T-cell (primary cell): ENCODE measurements around the gene DLGAP5. TPM values are rescaled to one million over a fixed set of nuclear protein-coding genes. Genes with fewer than 3 reads are reported as not detected.

Source experiments
- ATAC-seq, 4 experiments: fragments of 200-7000 bp in 3 of 4; fragments of 150-1000 bp in 1 of 4; cut with Tn5 transposase; replicated peaks in 1 of 4; 1 replicate in 3 of 4; 2 replicates in 1 of 4; pipeline ENCODE4 v1.10.0; 2021; ENCODE audit warnings: moderate library complexity in 3 of 4, mild to moderate bottlenecking in 2 of 4, moderate number of reproducible peaks in 1 of 4
- CTCF ChIA-PET, 2 donors: fragments of 300-600 bp; sonication (Branson Sonifier 250); formaldehyde crosslinking; loops; one replicate each; lab custom pipeline; 2022; ENCODE audit warnings: antibody characterized with exemption in 2 of 2; lab: Charles Lee
- POLR2A ChIA-PET, 2 donors: fragments of 300-600 bp; sonication (Branson Sonifier 250); formaldehyde crosslinking; loops; one replicate each; lab custom pipeline; 2022; ENCODE audit warnings: antibody characterized with exemption in 2 of 2; lab: Charles Lee
- DNase-seq, 35 experiments: peaks; one replicate each; pipeline versions ENCODE4 v3.0.0 to v3.0.0-alpha.2; 2013 to 2023
- H3K27ac ChIP-seq: one replicate; pipeline ENCODE4 v1.5.1; 2013; ENCODE audit warnings: low read length
- H3K27me3 ChIP-seq, 2 experiments: replicated peaks in 1 of 2; 1 replicate in 1 of 2; 2 replicates in 1 of 2; pipeline versions ENCODE4 v1.6.1 to v1.7.0; 2013; ENCODE audit warnings: low read length in 1 of 2, mixed read lengths in 1 of 2; ENCODE audit not compliant: control insufficient read depth in 2 of 2, insufficient read depth in 2 of 2; ENCODE audit errors: extremely low read depth in 1 of 2
- H3K36me3 ChIP-seq, 2 donors: 1 replicate in 1 of 2; 2 replicates in 1 of 2; pipeline versions ENCODE4 v1.6.1 to v1.7.0; 2013; ENCODE audit warnings: low read length in 1 of 2; ENCODE audit not compliant: control insufficient read depth in 2 of 2, insufficient read depth in 1 of 2; ENCODE audit errors: extremely low read depth in 1 of 2
- H3K4me1 ChIP-seq, 2 experiments: 1 replicate in 1 of 2; 2 replicates in 1 of 2; pipeline versions ENCODE4 v1.6.1 to v1.7.0; 2013; ENCODE audit warnings: low read length in 2 of 2, mixed read lengths in 1 of 2; ENCODE audit not compliant: insufficient read depth in 2 of 2, control insufficient read depth in 1 of 2; ENCODE audit errors: extremely low read depth in 1 of 2
- H3K4me3 ChIP-seq, 2 donors: 1 replicate in 1 of 2; 2 replicates in 1 of 2; pipeline versions ENCODE4 v1.5.1 to v1.7.0; 2013; ENCODE audit warnings: mild to moderate bottlenecking in 2 of 2, low read length in 1 of 2, moderate library complexity in 1 of 2; ENCODE audit not compliant: control insufficient read depth in 1 of 2; ENCODE audit errors: extremely low read depth in 1 of 2
- H3K9me3 ChIP-seq: 2 replicates; pipeline ENCODE4 v1.7.0; 2013
- H3K27ac Mint-ChIP-seq, 2 donors: one replicate each; pipeline ENCODE4 v1.8.0; 2020 to 2021; ENCODE audit warnings: mild to moderate bottlenecking in 2 of 2, mixed read lengths in 2 of 2
- H3K27me3 Mint-ChIP-seq, 2 donors: one replicate each; pipeline ENCODE4 v1.8.0; 2021 to 2022; ENCODE audit warnings: mixed read lengths in 2 of 2
- H3K36me3 Mint-ChIP-seq: one replicate; pipeline ENCODE4 v1.8.0; 2021; ENCODE audit warnings: mixed read lengths
- H3K4me1 Mint-ChIP-seq, 3 donors: one replicate each; pipeline ENCODE4 v1.8.0; 2020 to 2022; ENCODE audit warnings: mixed read lengths in 3 of 3, mild to moderate bottlenecking in 1 of 3
- H3K4me3 Mint-ChIP-seq, 3 donors: one replicate each; pipeline ENCODE4 v1.8.0; 2020 to 2022; ENCODE audit warnings: mild to moderate bottlenecking in 3 of 3, mixed read lengths in 3 of 3, moderate library complexity in 3 of 3
- H3K9me3 Mint-ChIP-seq, 3 donors: one replicate each; pipeline ENCODE4 v1.8.0; 2020 to 2022; ENCODE audit warnings: mixed read lengths in 3 of 3
- WGBS: methylation state at CpG from one replicate; pipeline ENCODE4 v1.1.5; 2013; ENCODE audit warnings: missing lambda C conversion rate; ENCODE audit not compliant: insufficient coverage; 5-methylcytosine and 5-hydroxymethylcytosine counted together
- total RNA-seq, 35 experiments: library from RNA in 6 of 35; stranded (reverse) in 6 of 35; fragments of 120-200 nt in 1 of 35; gene quantifications; one replicate each; pipeline versions ENCODE4 v1.2.1 to v1.2.4 and lab custom pipeline; 2013 to 2026

The DLGAP5 gene
- total RNA-seq, 5 donors from 2014 or later (not counting 1 experiment from before 2014, with no cell fraction given), result 0.41 to 1.3 (median 0.73) TPM

DNA sequence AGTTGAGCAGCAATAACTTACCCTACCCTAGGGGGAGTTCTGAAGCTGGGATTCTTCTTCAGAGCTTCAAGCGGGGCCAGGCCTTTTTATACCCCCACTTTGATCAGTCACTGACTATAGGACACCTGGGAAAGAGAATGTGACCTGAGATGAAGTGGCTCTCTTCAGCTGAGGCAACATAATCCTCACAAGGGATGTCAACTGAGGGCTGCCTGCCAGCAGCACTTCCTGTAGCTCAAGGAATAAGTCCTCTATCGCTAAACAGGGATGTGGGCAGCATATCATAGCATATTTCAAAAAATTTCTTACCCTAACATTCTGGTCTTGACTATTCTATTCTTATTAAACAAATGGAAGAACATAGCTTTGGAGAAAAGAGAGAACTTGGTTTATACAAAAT, 45.0 kb downstream of the DLGAP5 start:
- no peaks in the 10 kb centered on the region for H3K36me3 ChIP-seq
- H3K4me3 ChIP-seq, result no peak overlapping the region

DNA sequence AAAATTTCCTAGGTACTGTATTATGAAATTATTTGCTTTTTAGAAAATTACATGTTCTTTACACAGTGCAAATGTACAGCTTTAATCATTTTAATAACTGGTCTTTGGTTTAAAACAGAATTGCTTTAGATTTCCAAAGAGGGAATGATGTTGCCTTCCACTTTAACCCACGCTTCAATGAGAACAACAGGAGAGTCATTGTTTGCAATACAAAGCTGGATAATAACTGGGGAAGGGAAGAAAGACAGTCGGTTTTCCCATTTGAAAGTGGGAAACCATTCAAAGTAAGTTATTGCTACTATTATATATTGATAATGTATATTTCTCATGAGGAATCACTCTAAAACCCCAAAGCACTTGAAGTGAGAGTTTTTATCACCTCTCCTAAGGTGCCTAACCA, 48.9 kb downstream of the DLGAP5 start:
- Histone ChIP-seq H3K27ac (no peak overlapping the region), H3K27me3 (no peaks in the 10 kb centered on the region), H3K4me1 (no peaks in the 10 kb centered on the region), H3K4me3 (no peak overlapping the region), H3K36me3 (no peaks in the 10 kb centered on the region), H3K9me3 (no peaks in the 10 kb centered on the region)
- peaks cover 13% of the 10 kb centered on the region for H3K36me3 Mint-ChIP-seq
- no peak overlapping the region for H3K4me3 Mint-ChIP-seq
- H3K4me1 Mint-ChIP-seq, result peaks cover 0 to 5% (median 2%) of the 10 kb centered on the region in 3 donors
- ChIA-PET POLR2A (no interaction called here), CTCF (interaction anchor here in 1 of 2 donors (0.6 kb wide), 1 partner anchor 174 kb away, joined by 5 read pairs; no protein-coding TSS in a partner anchor)
- no peaks in the 10 kb centered on the region for H3K27me3 Mint-ChIP-seq
- no peak for ATAC-seq
- DNase-seq, result no peak
- no peaks in the 10 kb centered on the region for H3K9me3 Mint-ChIP-seq
- no CpG with 5 or more reads among the region's 2 CpGs for WGBS
- no peak overlapping the region for H3K27ac Mint-ChIP-seq

More for the DNA sequence above, 45.0 kb downstream of the DLGAP5 start:
- WGBS, result no CpG with 5 or more reads among the region's 2 CpGs
- no peaks in the 10 kb centered on the region for H3K27me3 Mint-ChIP-seq
- DNase-seq (no peak), ATAC-seq (no peak)
- H3K9me3 Mint-ChIP-seq, result no peaks in the 10 kb centered on the region
- H3K4me3 Mint-ChIP-seq, result no peak overlapping the region
- POLR2A ChIA-PET, result no interaction called here
- Histone ChIP-seq H3K4me1 (no peaks in the 10 kb centered on the region), H3K27me3 (no peaks in the 10 kb centered on the region), H3K27ac (no peak overlapping the region), H3K9me3 (no peaks in the 10 kb centered on the region)
- no peak overlapping the region for H3K27ac Mint-ChIP-seq
- CTCF ChIA-PET, result interaction anchor here in 1 of 2 donors (0.5 kb wide), 1 partner anchor 57 kb away, joined by 4 read pairs; no protein-coding TSS in a partner anchor
- H3K4me1 Mint-ChIP-seq, result peaks cover 0 to 5% (median 2%) of the 10 kb centered on the region in 3 donors
- peaks cover 4% of the 10 kb centered on the region for H3K36me3 Mint-ChIP-seq

DNA sequence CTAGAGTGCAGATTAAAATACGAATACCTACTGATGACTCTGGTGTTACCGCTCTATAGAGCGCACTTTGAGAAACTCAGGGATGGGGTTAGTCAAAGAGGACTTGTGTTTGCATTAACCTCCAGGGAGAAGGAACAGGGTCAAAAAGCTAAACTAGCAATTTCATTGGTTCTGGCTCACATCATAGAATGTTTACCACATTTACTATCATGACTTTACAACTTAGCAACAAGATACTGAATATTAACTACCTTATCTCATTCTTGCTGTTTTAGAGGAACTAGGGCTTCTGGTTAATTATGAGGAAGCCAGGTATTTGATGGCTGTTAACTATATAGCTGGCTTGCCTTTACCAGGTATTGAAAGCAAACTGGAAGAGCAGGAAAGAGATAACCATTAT, 49.6 kb downstream of the DLGAP5 start:
- Histone ChIP-seq H3K4me1 (no peaks in the 10 kb centered on the region), H3K36me3 (no peaks in the 10 kb centered on the region), H3K27ac (no peak overlapping the region), H3K9me3 (no peaks in the 10 kb centered on the region), H3K4me3 (no peak overlapping the region), H3K27me3 (no peaks in the 10 kb centered on the region)
- ChIA-PET POLR2A (no interaction called here), CTCF (no interaction called here)
- WGBS, result 100% methylated on average over 1 of the region's 3 CpGs
- Mint-ChIP-seq H3K4me3 (no peak overlapping the region), H3K27ac (no peak overlapping the region), H3K4me1 (peaks cover 0 to 5% (median 2%) of the 10 kb centered on the region in 3 donors), H3K36me3 (peaks cover 13% of the 10 kb centered on the region), H3K27me3 (peaks cover 0 to 2% of the 10 kb centered on the region in 2 donors), H3K9me3 (no peaks in the 10 kb centered on the region)
- ATAC-seq, result no peak
- DNase-seq, result no peak

DNA sequence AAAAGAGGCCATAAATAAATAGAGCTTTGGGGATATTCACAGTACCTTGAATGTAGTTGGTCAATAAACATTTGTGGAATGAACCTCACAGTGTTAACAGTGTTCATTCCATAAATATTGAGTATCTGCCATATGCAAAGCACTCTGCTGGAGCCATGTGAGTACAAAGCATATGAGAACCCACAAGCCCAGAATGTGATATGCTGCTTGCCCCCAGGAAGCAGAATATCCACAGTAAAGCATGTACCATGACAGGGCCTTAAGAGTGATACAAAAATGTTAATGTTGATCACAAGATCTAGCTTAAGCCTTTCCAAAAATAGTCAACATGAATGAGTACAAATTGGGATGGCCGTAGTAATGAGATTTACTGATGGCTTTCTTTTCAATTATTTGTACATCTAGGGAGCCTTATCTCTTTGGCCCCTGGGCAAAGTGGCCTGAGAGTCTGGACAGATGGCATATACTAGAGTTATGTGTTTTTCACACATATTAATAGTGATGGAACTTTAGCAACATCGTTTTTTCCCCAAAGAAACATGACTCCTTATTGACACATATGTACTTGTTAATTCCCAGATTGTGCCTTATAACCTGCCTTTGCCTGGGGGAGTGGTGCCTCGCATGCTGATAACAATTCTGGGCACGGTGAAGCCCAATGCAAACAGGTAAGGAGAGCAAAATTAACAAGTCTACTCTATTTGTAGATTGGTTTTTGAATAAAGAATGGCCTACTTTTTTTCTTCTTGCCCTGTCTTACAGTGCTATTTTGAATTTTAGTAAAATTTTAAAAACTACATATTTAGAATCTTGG, 51.5 kb downstream of the DLGAP5 start:
- no peaks in the 10 kb centered on the region for H3K27me3 ChIP-seq
- no peaks in the 10 kb centered on the region for H3K9me3 ChIP-seq
- no peak overlapping the region for H3K27ac ChIP-seq
- Mint-ChIP-seq H3K4me1 (peaks cover 0 to 3% (median 0%) of the 10 kb centered on the region in 3 donors), H3K27me3 (peaks cover 0 to 4% of the 10 kb centered on the region in 2 donors), H3K27ac (no peak overlapping the region), H3K9me3 (no peaks in the 10 kb centered on the region), H3K36me3 (peaks cover 13% of the 10 kb centered on the region), H3K4me3 (no peak overlapping the region)
- no CpG with 5 or more reads among the region's 4 CpGs for WGBS
- ChIA-PET CTCF (no interaction called here), POLR2A (interaction anchor here in 1 of 2 donors (0.6 kb wide), 1 partner anchor 14 kb away, joined by 3 read pairs; no protein-coding TSS in a partner anchor)
- no peaks in the 10 kb centered on the region for H3K4me1 ChIP-seq
- H3K4me3 ChIP-seq, result no peak overlapping the region
- no peaks in the 10 kb centered on the region for H3K36me3 ChIP-seq
- DNase-seq, result no peak
- ATAC-seq, result no peak

DNA sequence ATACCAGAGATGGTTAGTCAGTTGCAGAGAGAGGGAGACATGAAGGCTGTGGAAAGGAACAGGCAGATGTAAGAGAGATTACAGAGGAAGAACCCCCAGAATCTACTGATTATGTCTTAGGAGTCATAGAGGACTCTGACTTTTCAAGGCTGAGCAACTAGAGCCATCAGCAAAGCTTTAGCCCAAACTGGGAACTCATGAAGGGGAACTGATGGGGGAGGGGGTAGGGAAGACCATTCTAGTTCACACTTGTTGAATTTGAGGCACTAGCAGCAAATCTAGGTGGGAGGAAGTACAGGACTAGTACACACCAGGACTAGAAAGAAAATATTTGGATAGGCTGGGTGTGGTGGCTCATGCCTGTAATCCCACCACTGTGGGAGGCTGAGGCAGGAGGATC, 52.2 kb downstream of the DLGAP5 start:
- DNase-seq (no peak), ATAC-seq (no peak)
- H3K27me3 ChIP-seq, result no peaks in the 10 kb centered on the region
- no peaks in the 10 kb centered on the region for H3K4me1 ChIP-seq
- peaks cover 13% of the 10 kb centered on the region for H3K36me3 Mint-ChIP-seq
- H3K27me3 Mint-ChIP-seq, result peaks cover 0 to 4% of the 10 kb centered on the region in 2 donors
- H3K27ac ChIP-seq, result no peak overlapping the region
- no peaks in the 10 kb centered on the region for H3K9me3 ChIP-seq
- no peaks in the 10 kb centered on the region for H3K9me3 Mint-ChIP-seq
- H3K27ac Mint-ChIP-seq, result no peak overlapping the region
- no peak overlapping the region for H3K4me3 ChIP-seq
- peaks cover 0 to 3% (median 0%) of the 10 kb centered on the region in 3 donors for H3K4me1 Mint-ChIP-seq
- no peaks in the 10 kb centered on the region for H3K36me3 ChIP-seq
- CTCF ChIA-PET, result no interaction called here
- POLR2A ChIA-PET, result no interaction called here
- H3K4me3 Mint-ChIP-seq, result no peak overlapping the region

DNA sequence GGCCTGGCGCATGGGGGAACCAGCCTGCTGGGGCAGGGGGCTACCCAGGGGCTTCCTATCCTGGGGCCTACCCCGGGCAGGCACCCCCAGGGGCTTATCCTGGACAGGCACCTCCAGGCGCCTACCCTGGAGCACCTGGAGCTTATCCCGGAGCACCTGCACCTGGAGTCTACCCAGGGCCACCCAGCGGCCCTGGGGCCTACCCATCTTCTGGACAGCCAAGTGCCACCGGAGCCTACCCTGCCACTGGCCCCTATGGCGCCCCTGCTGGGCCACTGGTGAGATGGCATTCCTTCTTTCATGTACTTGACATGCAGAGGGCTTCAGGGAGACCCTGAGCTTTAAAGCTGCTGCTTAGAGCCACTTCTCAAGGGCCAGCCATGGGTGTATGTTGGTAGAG, 53.3 kb downstream of the DLGAP5 start:
- ChIA-PET CTCF (interaction anchor here in 1 of 2 donors (0.5 kb wide), 1 partner anchor 959 kb away, joined by 5 read pairs; no protein-coding TSS in a partner anchor), POLR2A (no interaction called here)
- H3K4me1 Mint-ChIP-seq, result peaks cover 0 to 4% (median 0%) of the 10 kb centered on the region in 3 donors
- H3K27ac Mint-ChIP-seq, result no peak overlapping the region
- Histone ChIP-seq H3K36me3 (no peaks in the 10 kb centered on the region), H3K4me3 (no peak overlapping the region), H3K4me1 (no peaks in the 10 kb centered on the region), H3K27ac (no peak overlapping the region), H3K9me3 (no peaks in the 10 kb centered on the region), H3K27me3 (peaks cover 0 to 1% of the 10 kb centered on the region in 2 experiments)
- DNase-seq, result no peak
- 98% methylated on average over 7 of the region's 7 CpGs for WGBS
- ATAC-seq, result no peak
- no peak overlapping the region for H3K4me3 Mint-ChIP-seq
- peaks cover 10% of the 10 kb centered on the region for H3K36me3 Mint-ChIP-seq
- peaks cover 0 to 7% of the 10 kb centered on the region in 2 donors for H3K27me3 Mint-ChIP-seq
- no peaks in the 10 kb centered on the region for H3K9me3 Mint-ChIP-seq
